T47D (cell line): ENCODE results near the gene LRP11.
"Not testable (repeated sequence)": the region's sequence is repeated elsewhere in the genome, so short reads cannot be mapped to it uniquely, and the experiment has no call there.

Experiments used
- DNase-seq, 2 experiments: peaks; one replicate each; pipeline versions ENCODE4 v3.0.0 to v3.0.0-alpha.2; 2011 to 2012; ENCODE audit warnings: low read depth in 1 of 2, low spot score in 1 of 2
- JUND ChIP-seq: IDR thresholded peaks from 2 replicates; pipeline ENCODE4 v1.6.1; 2012; ENCODE audit warnings: low read depth
- in situ Hi-C: cut with HindIII; loops from 2 replicates; pipeline ENCODE4 v1.10.0; 2016; ENCODE audit warnings: low sequenced_read_pairs, low pct_unique_long_range_greater_than_20kb

Gene LRP11

DNA sequence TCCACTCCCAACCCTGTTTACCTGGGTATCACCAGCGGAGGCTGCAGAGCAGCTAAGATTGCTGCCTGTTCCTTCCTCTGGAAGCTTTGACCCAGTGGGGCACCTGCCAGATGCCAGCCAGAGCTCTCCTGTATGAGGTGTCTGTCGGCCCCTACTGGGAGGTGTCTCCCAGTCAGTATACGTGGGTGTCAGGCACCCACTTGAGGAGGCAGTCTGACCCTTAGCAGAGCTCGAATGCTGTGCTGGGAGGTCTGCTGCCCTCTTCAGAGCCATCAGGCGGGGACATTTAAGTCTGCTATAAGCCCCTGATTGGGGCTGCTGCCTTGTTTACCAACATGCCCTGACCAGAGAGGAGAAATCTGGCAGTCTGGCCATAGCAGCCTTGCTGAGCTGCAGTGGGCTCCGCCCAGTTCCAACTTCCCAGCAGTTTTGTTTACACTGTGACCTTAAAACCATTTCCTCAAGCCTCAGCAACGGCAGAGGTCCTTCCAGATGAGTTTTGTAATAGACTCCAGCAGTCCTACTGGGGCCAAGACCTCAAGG, 31.0 kb upstream of the LRP11 start:
- peak in 1 of 2 experiments; percentile 55 for DNase-seq
- in situ Hi-C loops = no loop called here

GRCh38 chr6:149891864-149892263, 27.7 kb upstream of the LRP11 start:
- DNase-seq, in situ Hi-C loops: not testable (repeated sequence)

More for the DNA sequence above, 31.0 kb upstream of the LRP11 start:
- no peak for TF ChIP-seq JUND

- in situ Hi-C loops = no loop called here
- DNase-seq = no peak
- TF ChIP-seq JUND = no peak
These were observed 27.1 kb upstream of the LRP11 start for GRCh38 chr6:149891259-149891658.

- DNase-seq = no peak
- in situ Hi-C loops = no loop called here
- no peak for TF ChIP-seq JUND
These were observed 26.5 kb upstream of the LRP11 start for GRCh38 chr6:149890629-149891045.

GRCh38 chr6:149889326-149889725, 25.2 kb upstream of the LRP11 start:
- DNase-seq = no peak
- TF ChIP-seq JUND = no peak
- in situ Hi-C loops = no loop called here

- in situ Hi-C loops = no loop called here
- DNase-seq = no peak
- no peak for TF ChIP-seq JUND
These were observed 24.5 kb upstream of the LRP11 start for GRCh38 chr6:149888659-149889058.

DNA sequence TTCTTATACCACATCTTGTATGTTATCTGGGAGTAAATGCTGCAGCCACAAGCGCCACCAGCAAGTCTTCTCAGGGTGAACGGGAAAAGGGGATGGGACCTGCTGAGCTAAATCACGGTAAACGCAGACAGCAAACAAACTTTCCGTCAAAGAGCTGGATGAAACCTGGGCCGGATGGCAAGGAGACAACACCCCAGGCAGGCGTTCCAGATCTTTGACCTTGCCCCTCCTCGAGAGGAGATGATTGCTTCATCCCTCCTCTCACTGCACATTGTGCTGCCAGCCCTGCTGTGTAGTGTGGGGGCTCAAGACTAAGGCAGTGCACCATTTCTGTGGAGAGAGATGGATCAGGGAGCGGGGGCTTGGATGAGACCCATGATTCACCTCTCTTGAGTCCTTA, 23.9 kb upstream of the LRP11 start:
- in situ Hi-C loops = no loop called here
- DNase-seq = no peak
- no peak for TF ChIP-seq JUND

- in situ Hi-C loops = no loop called here
- TF ChIP-seq JUND = no peak
- no peak for DNase-seq
These were observed 23.2 kb upstream of the LRP11 start for GRCh38 chr6:149887343-149887742.

DNA sequence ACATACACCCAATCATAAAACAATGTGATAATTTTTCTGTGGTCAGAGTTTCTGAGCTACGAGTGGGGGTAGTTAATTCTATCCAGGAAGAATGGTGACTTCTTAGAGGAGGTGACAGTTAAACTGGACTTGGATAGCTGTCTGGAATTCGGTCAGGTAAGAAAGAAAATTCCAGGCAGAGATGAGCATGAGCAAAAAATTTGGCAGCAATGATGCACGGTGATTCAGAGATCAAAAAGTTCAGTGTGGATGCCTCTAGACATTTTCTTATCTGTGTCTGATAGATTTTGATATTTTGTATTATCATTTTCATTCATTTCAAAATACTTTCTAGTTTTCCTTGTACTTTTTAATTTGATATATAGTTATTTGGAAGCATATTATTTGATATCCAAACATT, 21.7 kb upstream of the LRP11 start:
- no peak for TF ChIP-seq JUND
- in situ Hi-C loops = no loop called here

GRCh38 chr6:149884617-149885016, 20.5 kb upstream of the LRP11 start:
- no peak for TF ChIP-seq JUND
- in situ Hi-C loops = no loop called here

More for the DNA sequence above, 21.7 kb upstream of the LRP11 start:
- DNase-seq = no peak

DNA sequence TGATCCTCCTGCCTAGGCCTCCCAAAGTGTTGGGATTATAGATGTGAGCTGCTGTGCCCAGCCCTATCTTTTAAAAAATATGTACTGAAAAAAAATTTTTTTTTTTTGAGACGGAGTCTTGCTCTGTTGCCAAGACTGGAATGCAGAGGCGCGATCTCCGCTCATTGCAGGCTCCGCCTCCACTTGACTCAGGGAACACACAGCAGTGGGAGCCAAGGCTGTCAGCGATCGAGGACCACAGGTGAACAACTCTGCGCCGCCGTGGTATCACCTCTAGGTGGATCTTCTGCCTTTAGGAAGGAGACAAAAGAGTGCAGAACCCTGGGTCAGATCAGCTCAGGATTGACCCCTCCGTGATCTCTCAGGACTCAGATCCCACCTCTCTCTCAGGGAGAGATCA, 20.1 kb upstream of the LRP11 start:
- in situ Hi-C loops = no loop called here
- no peak for TF ChIP-seq JUND
- no peak for DNase-seq

More at GRCh38 chr6:149884617-149885016, 20.5 kb upstream of the LRP11 start:
- no peak for DNase-seq

DNA sequence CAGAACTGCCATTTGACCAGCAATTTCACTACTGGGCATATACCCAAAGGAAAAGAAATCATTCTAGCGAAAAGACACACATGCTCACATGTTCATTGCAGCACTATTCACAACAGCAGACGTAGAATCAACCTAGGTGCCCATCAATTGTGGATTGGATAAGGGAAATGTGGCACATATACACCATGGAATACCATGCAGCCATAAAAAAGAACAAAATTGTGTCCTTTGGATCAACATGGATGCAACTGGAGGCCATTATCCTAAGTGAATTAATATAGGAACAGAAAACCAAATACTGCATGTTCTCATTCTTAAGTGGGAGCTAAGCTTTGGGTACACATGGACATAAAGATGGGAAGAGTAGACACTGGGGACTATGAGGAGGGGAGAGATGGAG, 17.7 kb upstream of the LRP11 start:
- in situ Hi-C loops = no loop called here
- TF ChIP-seq JUND = no peak
- no peak for DNase-seq

- in situ Hi-C loops = no loop called here
- no peak for DNase-seq
- no peak for TF ChIP-seq JUND
These were observed 17.1 kb upstream of the LRP11 start for GRCh38 chr6:149881066-149881766.

- no peak for TF ChIP-seq JUND
- in situ Hi-C loops = no loop called here
- DNase-seq = no peak
These were observed 13.5 kb upstream of the LRP11 start for GRCh38 chr6:149877659-149878058.
